ENCODE measurements around the gene LRP6.

The LRP6 gene

DNA sequence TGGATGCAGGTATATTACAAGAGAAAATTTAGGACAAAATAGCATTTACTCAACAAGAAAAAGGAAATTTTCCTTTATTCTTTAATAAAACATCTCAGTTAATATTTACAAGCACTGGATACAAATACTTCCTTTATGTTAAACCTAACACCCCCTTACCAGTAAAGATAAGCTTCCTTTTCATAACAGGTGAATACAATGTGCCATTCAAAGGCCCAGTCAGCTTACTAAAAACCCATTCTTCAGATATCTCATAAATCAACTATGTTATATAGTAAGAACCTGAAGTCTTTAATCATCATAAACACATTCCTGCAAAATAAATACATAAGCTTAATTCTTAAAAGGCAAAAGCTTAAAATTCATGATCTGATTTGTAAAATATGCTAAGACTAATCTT lies 52.6 kb downstream of the LRP6 start:
- no peak for DNase-seq

DNA sequence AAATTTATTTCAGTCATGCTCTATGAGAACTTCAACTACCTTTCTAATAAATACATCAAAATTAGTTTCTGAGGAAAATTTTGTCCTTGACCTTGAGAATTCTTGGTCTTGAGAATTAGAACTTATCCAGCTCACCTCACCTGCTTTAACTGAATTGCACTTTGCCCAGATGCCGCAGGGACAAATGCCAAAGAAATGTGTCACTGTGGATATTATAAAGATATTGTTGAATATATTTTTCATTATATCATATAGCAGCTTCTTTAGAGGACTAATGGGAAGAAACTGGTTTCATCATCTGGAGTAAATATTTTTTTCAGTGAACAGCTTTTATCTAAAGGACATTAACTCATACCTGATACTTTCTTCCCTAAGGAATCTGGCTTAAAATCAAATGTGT lies 54.1 kb downstream of the LRP6 start:
- no peak for DNase-seq

DNA sequence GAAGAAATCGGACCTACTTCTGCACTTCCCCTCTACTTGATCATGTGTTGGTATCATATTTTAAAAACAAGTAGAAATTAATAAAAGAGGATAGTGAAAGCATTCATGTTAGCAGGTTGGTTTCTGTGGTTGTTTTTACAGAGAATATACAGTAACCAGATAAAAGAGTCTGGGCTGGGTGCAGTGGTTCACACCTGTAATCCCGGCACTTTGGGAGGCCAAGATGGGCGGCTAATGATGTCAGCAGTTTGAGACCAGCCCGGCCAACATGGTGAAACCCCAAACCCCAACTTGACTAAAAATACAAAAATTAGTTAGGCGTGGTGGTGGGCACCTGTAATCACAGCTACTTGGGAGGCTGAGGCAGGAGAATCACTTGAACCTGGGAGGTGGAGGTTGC lies 55.9 kb downstream of the LRP6 start:
- no peak for DNase-seq

DNA sequence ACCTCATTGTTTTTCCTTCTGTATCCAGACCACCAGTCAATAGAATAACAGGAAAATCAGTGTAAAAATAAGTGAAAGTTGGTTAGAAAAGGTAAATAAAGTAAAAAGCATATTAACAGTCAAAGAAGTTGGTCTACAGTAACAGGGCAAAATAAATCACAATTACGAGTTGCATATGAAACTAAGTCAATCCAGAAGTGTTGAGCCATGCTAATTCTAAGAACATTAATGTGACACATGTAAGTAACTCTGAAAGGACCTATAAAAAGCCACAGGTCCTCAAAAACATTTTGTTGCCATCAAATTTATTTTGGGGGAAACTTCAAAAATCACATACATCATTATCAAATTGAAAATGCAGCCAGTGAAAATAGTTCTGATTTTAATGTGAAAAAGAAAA lies 56.4 kb downstream of the LRP6 start:
- DNase-seq = no peak

DNA sequence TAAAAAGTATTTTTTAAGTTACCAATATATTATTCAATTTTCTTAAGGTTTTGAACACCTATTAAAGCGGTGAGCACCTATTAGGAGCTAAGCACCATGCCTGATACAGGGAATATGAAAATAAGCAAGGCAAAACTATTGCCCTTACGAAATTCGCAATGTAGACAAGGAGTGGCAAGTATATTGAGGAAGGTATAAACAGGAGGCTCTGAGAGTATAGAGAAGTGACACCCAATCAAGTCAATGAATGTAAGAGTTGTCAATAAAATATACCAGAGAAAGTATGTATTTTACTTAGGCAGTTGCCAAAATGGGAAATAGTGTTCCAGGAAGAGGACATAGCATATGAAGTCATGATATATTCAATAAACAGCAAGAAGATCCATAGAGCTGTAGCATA lies 57.2 kb downstream of the LRP6 start:
- no peak for DNase-seq

DNA sequence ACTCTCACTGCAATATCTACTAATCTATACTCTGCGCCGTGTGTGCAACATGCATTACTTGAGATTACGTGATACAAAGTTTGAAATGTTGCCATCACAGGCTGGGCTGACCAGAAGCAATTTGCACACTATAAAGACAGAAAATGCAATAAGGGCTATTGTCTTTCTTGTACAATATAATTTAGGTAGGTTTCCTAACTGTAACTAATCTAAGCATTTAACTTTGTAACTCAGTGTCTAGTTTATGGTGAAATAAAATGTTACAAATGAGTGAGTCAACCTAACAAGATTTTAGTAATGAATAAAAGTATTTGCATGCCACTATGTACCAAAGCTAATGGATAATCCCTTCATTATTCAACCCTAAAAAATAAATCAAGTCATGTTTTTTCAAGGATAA lies 57.8 kb downstream of the LRP6 start:
- no peak for DNase-seq

DNA sequence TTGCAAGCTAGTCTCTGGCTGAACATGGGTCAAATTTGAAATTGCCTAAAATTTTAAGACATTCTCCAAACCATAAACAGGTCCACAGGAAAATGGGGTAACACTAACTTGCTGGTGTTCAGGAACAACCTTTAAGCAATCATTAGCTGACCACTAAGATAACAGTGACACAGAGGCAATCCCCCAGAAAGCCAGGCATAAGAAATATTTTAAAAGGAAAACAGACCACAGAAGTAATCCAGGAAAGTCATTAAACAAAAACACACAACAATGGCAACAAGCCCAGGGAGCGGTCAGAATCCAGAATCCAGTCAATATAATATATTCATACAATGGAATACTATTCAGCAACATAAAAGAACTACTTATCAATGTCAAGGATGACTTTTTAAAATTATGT lies 59.1 kb downstream of the LRP6 start:
- no peak for DNase-seq

DNA sequence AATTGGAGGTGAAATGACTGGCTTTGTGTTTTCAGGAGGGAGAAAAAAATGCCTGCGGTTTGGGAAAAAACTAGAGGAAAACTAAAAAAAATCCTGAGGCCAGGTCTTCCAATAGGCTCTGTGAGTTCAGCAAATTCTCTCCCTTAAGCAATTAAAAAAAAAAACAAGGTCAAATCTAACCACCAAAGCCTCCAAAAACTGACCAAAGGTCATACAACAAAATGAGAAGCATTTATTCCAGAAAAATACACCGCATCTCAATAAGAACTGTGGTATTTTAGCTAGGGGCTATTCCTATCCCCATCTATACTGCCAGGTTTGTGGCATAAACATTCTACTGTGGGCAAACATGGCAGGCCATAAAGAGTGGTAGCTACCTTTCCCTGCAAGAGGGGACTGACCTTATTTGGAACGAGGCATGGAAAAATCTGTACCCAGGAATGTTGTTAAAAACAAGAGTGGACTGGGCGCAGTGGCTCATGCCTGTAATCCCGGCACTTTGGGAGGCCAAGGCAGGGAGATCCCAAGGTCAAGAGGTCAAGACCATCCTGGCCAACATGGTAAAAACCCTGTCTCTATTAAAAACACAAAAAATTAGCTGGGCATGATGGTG lies 60.0 kb downstream of the LRP6 start:
- no peak for DNase-seq

DNA sequence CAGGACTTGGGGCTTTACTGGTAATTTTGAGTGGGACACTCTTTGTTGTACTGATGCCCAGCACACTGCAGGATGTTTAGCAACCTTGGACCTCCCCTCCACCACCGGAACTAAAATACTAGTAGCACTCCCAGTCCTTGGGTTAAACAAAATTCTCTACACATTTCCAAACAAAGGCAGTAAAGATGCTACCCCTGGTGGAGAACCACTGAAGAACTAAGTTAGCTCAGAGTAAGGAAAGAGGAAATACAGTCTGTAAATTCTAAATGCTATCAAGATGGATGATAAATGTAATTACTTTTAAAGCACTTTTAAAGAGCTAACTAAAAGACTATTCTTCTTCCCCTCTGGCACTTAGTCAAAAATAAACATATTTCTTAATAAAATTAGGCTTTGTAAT lies 64.1 kb downstream of the LRP6 start:
- no peak for DNase-seq

DNA sequence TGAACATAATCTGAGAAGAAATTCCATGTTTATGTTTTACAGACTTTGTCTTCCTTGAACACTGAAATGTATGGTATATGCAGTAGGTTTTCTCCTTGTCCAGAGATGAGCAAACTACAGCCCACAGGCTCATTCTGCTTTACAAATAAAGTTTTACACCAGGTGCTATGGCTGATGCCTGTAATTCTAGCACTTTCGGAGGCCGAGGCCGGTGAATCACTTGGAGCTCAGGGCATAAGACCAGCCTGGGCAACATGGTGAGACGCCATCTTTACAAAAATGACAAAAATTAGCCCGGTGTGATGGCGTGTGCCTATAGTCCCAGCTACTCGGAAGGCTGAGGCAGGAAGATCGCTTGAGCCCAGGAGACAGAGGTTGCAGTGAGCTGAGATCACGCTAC lies 64.7 kb downstream of the LRP6 start:
- no peak for DNase-seq

DNA sequence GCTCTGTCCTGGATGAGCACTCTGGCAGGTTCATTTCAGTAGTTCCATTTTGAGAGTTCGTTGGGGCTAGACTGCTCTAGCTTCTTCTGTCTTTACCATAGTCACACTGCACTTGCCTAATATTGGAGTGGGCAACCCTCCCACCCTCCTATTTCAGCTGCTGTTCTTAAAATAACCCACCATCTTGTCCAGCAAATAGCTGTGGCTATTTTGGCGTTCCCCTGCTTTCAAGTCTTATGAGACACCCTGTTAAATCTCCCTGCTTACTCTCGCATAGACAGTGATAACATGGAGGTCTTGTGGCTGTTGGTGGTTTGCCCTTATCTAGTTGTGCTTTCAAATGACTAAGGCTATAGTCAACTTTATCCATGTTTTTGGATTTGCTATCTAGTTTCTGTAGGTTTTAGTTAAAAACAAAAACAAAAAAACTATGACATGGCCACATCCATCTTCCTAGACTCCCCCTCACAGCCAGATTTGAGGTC lies 65.5 kb downstream of the LRP6 start:
- no peak for DNase-seq

DNA sequence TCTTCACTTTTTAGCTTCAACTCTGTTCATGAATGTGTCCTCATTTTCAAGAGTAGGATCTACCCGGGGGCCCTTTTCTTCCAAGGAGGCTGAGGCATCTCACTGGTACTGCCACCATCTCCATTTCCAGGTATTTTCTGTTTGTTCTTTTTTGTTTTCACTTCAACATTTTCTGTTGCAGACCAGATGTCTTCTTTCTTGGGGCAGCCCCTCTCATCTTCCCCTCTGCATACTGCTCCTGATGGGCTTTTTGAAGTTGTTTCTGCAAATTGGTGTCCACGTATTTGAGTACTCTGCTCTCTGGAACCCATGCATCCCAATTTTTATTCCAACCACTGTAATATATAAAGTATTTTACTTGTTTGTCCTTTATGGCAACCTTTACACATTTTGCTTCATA lies 66.5 kb downstream of the LRP6 start:
- DNase-seq = no peak

DNA sequence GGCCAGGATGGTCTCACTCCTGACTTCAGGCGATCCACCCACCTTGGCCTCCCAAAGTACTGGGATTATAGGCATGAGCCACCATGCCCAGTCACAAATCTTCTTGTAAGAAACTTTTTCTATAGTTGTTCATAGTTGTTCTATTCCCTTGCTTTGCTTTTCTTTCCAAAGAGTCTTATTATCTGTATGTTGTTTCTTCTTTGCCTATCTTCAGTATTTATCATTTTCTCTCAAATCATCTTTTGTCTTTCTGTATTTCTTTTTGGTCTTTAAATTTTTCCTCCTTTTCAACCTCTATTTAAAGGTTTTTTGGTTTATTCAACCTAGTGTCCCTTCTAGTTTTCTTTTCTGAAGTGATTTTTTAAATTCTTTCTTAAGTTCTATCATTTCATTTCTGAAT lies 68.7 kb downstream of the LRP6 start:
- DNase-seq = no peak

DNA sequence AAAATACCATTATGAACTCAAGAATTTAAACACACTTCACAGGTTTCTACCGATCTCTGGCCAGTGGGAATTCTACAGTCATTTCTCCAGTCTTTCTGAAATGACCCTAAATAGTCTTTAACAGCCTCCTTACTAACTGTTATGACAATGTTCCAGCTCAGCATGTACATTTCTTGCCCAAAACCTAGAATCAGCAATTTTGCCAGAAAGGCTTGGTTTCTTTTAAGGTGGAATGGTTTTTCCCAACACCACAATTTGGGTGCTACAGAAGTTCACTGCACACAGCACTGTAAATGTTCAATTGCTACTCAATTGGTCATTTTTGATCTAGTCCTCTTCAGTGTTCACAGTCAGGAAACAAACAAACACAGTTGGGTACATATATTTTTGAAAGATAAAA lies 69.7 kb downstream of the LRP6 start:
- no peak for DNase-seq

DNA sequence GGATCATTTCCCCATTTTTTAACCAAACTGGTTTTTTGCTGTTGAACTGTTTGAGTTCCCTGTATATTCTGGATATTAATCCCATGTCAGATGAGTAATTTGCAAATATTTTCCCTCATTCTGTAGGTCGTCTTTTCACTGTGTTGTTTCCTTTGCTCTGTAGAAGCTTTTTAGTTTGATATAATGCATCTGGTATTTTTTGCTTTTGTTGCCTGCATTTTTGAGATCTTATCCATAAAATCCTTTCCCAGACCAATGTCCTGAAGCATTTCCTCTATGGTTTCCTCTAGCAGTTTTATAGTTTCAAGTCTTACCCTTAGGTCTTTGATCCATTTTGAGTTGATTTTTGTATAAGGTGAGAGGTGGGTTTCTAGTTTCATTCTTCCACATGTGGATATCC lies 71.3 kb downstream of the LRP6 start:
- no peak for DNase-seq

DNA sequence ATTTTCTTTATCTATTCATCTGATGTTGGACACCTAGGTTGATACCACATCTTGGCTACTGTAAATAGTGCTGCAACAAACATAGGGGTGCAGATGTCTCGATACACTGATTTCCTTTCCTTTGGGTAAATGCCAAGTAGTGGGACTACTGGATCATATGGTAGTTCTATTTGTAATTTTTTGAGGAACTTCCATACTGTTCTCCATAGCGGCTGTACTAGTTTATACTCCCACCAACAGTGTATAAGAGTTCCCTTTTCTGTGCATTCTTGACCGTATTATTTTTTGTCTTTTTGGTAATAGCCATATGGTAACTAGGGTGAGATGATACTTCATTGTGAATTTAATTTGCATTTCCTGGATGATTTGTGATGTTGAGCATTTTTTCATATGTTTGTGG lies 71.8 kb downstream of the LRP6 start:
- no peak for DNase-seq

DNA sequence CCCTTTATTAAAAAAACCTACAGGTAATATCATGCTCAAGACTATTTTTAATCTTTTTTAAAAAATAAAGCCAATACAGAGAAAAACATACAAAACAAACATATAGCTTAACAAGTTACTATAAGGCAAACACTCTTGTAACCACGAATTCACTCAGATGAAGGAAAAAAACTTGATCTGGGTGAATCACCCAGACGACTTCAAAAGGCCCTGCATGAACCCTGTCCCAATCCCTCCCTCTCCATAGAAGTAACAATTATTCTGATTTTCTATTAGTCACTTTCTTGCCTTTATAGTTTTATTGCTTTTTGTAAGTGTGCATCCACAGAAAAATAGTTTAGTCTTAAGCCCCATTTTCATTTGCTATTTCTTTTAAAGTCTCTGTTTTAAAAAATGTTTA lies 72.6 kb downstream of the LRP6 start:
- no peak for DNase-seq

DNA sequence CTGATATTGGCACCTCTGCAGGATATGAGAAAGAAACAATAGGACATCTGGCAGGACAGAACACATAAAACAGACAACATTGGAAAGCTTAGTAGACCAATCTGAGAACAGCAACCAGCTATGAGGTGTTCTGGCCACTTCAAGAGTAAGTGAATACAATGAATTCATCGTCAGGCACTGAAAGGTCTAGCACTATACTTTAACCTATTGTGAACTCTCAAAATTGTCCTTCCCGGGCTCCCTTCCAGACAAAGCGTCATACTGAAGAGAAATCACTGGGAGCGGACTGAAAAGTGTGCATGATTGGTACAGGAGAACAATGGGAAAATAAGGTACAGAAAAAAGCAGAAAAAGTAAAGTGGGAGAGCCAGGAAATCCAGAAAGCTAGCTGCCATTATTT lies 75.8 kb downstream of the LRP6 start:
- DNase-seq = no peak

DNA sequence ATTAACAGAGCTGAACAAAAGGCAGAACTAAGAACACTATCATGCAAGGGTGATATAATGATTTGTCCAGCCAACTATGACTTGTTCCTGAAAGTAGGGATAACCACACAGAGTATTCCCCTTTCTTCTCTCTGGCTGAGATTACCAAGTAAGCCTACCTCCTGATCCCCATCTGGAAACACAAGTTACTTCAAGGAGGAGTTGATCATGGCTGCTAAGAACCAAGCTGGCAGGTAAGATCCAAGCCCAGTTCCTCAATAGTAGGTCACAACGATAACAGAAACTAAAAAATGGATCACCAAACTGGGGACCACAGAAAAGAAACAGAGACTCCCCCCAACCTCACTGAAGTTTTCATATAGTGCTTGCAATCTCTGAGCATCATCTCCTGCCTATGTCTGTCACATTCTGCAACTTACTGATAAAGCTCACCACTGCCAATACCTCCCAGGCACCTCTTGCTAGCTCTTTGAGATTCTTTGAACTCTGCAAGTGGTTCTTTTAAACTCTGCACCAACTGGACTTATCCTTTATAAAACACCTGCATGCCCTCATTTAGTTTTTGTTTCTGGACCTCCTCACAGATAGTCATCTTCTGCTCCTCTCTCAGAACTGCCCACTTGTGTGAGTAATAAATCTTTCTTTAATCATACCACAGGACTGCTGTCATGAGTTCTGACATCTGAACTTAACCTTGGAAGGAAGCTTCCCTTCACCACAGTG lies 76.6 kb downstream of the LRP6 start:
- DNase-seq = no peak

DNA sequence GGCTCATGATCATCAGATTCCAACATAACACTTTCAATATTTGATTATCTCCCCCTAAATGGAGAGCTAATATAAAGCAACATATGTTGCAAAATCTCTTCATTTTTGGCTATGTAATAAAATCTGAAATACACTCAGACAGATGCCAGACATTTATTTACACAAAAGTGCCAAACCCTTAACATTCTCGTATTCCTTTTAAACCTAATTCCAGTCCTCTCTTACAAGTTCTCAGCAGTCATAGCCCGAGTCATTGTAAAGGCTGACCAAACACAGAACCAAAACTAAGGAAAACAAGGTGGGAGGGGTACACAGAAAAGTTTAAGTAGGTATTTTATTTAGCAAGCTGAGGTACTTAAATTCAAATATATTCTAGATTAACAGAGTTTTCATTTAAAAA lies 81.4 kb downstream of the LRP6 start:
- DNase-seq = no peak

DNA sequence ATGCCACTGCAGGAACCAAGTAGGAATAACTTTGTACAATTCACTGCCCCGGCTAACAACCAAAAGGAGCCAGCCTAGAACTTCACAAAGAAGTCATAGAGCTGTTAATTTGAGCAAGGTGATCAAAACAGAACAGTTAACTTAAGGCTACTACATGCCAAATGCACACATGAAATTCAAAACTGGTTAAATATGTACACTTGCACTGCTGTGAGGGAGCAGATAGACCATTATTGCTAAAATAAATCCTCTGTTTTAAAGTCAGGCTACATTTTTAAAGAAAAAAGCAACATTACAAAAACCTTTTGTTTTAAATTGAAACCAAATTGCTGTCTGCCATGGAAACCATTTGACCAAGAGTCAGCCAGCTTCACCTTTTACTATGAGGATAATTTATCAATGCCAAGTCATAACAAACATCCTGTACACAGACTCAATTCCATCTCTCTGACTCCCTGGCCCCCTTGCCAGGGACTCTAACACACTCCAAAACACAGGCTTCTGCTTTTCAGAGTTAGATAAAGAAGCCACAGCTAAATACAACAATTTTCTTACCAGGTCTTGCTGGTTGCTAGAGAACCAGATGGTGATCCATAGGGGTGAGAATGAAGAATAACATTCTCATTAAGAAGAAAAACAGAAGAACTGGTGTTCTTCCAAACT lies 84.0 kb downstream of the LRP6 start:
- DNase-seq = no peak

DNA sequence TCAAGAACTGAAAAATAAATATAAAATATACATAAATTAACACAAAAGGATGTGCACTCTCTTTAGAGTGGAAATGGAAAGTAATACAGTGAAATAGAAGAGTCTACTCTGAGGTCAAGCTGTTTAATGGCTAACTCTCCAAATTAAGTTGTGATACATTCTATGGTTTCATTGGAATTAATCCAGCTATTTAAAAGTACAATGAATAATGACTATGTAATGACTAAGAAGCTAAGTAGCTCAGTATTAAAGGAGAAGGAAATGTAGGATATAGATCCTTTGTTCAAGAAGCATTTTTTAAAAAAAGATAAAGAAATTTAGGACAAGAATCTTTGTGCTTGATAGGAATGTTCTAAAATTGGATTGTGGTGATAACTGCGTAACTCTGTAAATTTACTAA lies 85.3 kb downstream of the LRP6 start:
- DNase-seq = no peak

DNA sequence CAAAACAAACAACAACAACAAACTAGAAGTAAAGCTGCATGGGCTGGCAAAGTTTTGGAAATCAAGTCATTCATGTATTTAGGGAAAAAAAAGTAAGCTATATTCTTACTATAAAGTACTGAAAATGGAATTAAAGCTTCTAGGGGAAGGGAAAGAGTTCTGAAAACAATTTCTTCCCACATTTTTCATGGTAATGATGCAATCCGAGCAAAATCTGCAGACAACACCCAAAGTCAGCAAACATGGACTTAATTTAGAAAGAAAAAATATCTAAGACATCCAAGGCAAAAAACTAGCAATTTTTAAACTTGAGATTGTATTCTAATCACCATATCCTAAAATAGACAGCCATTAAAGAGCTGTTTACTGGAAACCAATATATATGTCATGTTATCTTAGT lies 86.3 kb downstream of the LRP6 start:
- no peak for DNase-seq

DNA sequence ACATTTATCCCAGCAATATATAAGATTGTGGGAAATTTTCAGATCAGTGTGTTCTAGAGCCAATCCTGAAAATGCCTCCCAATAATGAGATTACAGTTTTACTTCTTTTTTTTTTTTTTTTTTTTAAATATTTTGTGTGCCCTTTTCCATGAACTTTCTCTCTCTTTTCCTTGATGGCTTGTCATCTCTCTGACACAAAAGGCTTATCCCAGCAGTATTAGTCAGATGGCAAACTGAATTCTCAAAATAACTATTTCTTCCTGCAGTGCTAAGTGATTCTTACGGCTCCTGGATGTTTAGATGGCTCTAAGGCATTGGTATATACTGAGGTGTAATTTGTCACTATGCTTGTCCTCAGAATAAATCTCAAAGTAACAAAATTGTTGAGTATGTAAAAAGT lies 86.7 kb downstream of the LRP6 start:
- no peak for DNase-seq

DNA sequence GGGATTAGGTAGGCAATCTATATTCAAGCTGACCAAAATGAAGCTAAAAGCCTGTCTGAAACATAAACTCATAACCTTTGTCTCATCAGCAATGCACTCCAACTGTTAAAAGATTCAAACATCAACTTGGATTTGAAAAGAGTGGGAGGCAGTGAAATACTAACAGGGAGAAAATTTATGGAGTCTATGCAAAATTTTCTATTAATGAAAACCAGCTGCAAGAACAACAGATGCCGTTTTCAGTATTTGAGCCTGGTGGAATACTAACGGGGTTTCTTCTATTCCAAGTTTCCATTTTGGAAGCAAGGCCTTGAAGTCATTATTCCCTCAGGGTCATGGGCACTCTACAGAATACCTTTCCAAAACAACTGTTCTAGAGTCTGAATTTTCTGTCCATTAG lies 88.3 kb downstream of the LRP6 start:
- no peak for DNase-seq

All from activated CD4-positive, alpha-beta T cell treated with anti-CD3 and anti-CD28 coated beads for 1 hour (primary cell).